GM18951 (cell line): ENCODE data around the gene YPEL1.
"Not testable (repeated sequence)": the region's sequence is repeated elsewhere in the genome, so short reads cannot be mapped to it uniquely, and the experiment has no call there.

Experiments
- POLR2A ChIP-seq: IDR thresholded peaks from 4 replicates; pipeline ENCODE4 v1.6.1; 2011; ENCODE audit warnings: mild to moderate bottlenecking; ENCODE audit not compliant: insufficient read length, insufficient read depth; ENCODE audit errors: extremely low read depth
- in situ Hi-C: fragments of 300-500 bp; cut with MboI; formaldehyde crosslinking; loops from one replicate; pipeline ENCODE4 v1.12.0; 2022; ENCODE audit warnings: low sequenced_read_pairs, mixed read lengths, inconsistent platforms; ENCODE audit not compliant: unreplicated experiment

The YPEL1 gene

DNA sequence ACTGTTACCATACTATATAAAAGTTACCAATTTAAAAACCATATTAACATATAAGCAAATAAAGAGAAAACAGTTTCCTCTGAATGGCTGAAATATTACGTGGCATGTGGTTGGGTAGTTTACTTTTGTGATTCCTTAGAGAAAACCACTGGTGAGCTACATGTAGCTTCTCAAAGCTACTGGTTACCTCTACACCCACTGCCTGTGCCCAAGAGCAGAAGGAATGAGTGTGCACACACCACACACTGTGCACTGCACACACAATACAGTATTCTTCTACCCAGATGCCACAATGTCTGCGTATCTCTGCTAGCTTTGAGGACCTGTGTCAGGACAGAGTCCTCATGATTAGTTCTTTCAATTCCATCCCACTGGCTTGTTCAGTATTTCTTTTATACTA lies 25.5 kb upstream of the YPEL1 start:
- in situ Hi-C loops = no loop called here
- TF ChIP-seq POLR2A = no peak

DNA sequence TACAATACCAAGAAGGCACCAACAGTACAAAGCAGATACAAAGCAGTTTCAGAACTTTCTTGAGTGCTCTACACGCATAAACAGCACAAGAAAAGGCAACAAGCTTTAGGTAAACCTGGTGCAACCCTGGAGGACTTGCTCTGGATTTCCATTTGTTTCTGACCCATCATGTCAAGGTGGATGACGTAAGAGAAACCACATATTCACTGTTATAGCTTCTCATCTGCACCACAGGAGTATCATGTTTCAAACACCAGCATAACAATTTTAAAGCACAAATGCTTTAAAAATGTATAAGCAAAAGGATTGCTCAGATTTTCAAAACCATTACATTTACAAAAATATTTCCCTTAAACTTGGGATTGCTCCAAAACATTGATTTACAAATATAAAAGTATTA lies 25.0 kb upstream of the YPEL1 start:
- no peak for TF ChIP-seq POLR2A
- in situ Hi-C loops = no loop called here

DNA sequence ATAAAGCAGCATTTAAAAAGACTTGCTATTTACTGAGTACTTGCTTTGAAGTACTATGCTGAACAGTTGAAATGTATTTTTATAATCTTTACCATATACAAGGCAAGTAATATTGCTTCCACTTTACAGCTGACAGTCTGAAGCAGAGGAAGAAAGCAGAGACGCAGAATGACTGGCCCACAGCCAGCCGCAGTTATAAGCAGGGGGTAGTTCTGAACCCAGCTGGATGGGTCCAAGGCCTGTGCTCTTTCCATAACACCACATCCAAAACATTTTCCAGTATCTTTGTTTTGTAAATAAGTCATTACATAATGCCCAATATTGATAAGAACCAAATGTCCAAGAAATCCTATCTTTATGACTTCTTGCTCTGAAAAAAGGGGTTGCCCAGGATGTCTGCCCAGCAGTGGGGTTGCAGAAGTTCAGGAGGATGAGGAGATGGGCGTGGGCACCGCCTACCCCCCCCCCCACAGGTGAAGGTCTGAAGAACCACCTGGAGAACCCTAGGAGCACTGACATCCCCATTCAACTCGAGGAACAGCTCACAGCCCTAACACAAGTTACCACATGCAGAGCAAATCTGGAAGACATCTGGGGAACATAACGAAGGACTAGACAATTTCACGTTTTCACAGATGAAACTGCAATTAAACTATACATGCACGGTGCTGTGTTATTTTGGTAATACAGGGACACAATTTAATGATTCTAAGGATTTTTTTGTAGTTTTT lies 24.2 kb upstream of the YPEL1 start:
- no peak for TF ChIP-seq POLR2A
- in situ Hi-C loops = no loop called here

DNA sequence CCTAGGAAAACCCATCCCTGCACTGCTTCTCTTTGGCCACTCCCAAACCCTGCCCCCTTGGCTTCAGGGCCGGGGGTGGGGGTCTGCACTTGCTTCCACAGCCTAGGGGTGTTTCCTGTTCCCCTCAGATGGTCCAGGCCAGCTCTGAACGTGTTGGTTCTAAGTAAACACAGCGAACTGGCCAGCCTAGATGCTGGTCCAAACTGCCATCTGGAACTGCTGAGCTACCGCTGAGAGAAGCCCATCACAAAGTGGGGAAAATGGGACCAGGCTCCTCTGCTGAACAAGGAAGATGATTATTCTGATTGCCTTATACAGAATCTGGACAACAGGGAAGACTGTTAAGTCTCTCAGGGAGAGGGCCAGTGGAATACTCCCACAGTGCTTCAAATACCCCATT lies 23.5 kb upstream of the YPEL1 start:
- in situ Hi-C loops = no loop called here
- TF ChIP-seq POLR2A = no peak

DNA sequence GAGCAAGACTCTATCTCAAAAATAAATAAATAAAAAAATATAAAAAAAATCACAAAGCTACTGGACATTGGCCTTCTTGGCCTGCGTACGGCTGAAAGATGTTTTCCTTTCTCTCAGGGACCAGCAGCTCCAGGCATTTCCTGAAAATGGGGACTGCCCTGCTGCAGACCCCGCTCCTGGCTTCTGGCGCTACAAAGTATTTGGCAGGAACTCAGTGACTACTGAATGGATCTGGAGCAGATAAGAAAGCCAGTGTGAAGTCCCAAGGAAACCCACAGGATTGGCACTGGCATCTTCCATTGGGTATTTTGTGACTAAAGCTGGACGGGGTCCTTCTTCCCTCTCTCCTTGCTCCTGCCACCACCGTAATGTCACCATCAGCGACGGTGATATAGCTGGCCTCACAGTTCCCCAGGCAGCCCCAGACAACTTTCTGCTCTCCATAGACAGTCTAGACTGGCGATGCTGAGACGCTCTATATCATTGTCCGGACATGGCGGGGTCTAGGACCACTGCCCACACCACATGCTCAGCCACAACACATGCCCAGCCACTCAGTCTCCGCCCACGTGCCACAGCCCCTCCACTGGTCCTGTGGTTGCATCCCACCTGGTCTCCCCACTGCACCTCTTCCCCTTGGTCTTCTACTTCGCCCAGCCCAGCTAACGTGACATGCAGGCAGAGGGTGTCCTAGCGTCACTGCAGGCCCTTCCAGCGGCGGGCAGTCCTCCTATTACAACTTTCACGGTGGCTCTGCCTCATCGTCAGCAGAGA lies 22.7 kb upstream of the YPEL1 start:
- in situ Hi-C loops = no loop called here

GRCh38 chr22:21755851-21756284 lies 20.3 kb upstream of the YPEL1 start:
- in situ Hi-C loops = no loop called here
- no peak for TF ChIP-seq POLR2A

More for the DNA sequence above, 22.7 kb upstream of the YPEL1 start:
- TF ChIP-seq POLR2A = no peak

DNA sequence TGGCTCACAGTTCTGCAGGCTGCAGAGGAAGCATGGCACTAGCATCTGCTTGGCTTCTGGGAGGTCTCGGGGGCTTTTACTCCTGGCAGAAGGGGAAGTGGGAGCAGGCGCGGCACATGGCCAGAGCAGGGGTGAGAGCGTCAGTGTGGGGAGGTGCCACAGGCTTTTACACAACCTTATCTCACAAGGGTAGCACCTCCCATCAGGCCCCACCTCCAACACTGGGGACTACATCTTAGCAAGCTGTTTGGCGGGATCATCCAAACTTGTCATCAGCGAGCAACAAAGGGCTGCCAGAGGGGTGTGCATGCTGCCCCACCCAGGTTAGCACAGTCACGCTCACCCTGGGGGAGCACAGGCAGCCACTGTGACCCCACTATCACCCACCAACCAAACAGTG lies 18.9 kb upstream of the YPEL1 start:
- no peak for TF ChIP-seq POLR2A
- in situ Hi-C loops = no loop called here

DNA sequence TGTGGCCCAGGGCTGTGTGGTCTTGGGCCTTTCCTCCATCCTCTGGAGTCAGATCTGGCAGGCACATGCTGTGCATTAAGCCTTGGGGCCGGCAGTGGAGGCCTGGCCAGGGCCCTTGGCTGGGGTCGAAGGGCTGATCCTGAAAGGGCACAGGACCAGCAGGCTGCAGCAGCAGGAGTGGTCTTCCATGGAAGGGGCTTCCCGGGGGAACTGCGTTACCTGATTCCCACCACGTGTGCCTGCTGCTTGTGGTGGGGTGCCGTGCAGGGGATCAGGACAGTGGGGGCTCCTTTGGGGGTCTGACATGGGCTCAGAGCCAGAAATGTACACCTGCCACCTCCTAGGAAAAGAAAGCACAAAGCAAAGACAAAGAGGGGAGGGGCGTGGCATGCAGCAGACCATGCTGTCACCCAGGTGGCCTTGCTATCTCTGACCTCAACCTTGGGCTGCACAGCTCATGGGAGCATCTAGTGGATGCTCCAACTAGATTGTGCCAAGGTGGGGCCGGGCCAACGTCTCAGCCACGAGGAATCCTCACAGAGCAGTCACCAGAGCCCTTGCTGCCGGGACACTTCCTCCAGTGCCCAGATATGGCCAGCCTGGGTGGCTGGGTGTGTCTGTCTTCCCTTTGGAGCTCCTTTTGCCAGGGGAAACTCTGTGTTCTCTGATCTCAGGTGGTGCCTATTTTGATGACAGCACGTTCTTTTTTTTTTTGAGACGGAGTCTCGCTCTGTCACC lies 17.9 kb upstream of the YPEL1 start:
- in situ Hi-C loops = no loop called here

GRCh38 chr22:21752276-21752675 lies 16.7 kb upstream of the YPEL1 start:
- in situ Hi-C loops = no loop called here
- TF ChIP-seq POLR2A = no peak

More for the DNA sequence above, 17.9 kb upstream of the YPEL1 start:
- TF ChIP-seq POLR2A = no peak

DNA sequence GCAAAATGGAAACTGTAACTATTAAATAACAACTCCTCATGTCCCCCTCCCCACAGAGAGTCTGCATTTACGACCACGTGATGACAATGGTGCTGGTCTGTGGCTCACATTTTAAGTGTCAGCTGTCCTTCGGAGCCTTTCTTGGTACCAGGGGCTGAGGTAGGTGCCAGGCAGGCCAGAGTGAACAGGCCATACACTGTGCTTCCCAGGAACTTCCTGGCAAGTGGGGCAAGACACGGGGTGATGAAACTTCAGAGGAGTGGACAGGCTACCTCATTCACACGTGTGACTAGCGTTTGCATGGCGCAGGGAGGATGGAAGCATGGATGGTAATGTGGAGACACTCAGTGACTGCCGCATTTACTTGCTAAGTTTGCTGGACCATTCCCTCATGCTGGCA lies 10.4 kb upstream of the YPEL1 start:
- TF ChIP-seq POLR2A = no peak
- in situ Hi-C loops = no loop called here

GRCh38 chr22:21744917-21745316 lies 9.3 kb upstream of the YPEL1 start:
- in situ Hi-C loops = not testable (repeated sequence)

- no peak for TF ChIP-seq POLR2A
- in situ Hi-C loops = no loop called here
Measured at GRCh38 chr22:21741790-21742189, 6.2 kb upstream of the YPEL1 start.

GRCh38 chr22:21741059-21741458 lies 5.5 kb upstream of the YPEL1 start:
- in situ Hi-C loops = no loop called here

More at GRCh38 chr22:21741059-21741458, 5.5 kb upstream of the YPEL1 start:
- no peak for TF ChIP-seq POLR2A
